IMR-90 (cell line): ENCODE measurements around the gene FERMT2. TPM values are rescaled to one million over a fixed set of nuclear protein-coding genes. Genes with fewer than 3 reads are reported as not detected.
A peak's percentile ranks its signal among the peaks of the same experiment; 100 is the strongest.

Experiments
- ATAC-seq: fragments of 200-7000 bp; cut with Tn5 transposase; 2 replicates; pipeline ENCODE4 v1.9.1; 2020; ENCODE audit warnings: low read depth, mild to moderate bottlenecking, moderate library complexity
- BruUV-seq: library from RNA; stranded (reverse); fragments of 400-500 nt; replicated peaks from 2 replicates; lab custom pipeline; 2021; lab: Mats Ljungman, UMichigan
- CTCF ChIA-PET: fragments of 300-600 bp; formaldehyde crosslinking; extraction: SDS; loops from one replicate; lab custom pipeline; 2021; ENCODE audit warnings: antibody characterized with exemption; lab: Yijun Ruan, JAX
- POLR2A ChIA-PET: fragments of 300-600 bp; sonication (Branson Sonifier 250); formaldehyde crosslinking; loops from one replicate; lab custom pipeline; 2022; ENCODE audit warnings: antibody characterized with exemption; ENCODE audit not compliant: unreplicated experiment; lab: Charles Lee
- DNase-seq: peaks from one replicate; pipeline ENCODE4 v3.0.0; 2013
- H2AFZ ChIP-seq: replicated peaks from 2 replicates; pipeline ENCODE3; 2013; ENCODE audit warnings: low read length, mild to moderate bottlenecking; ENCODE audit not compliant: poor library complexity
- H2AK5ac ChIP-seq: 2 replicates; pipeline ENCODE4 v1.6.1; 2013; ENCODE audit warnings: low read depth, low read length, inconsistent platforms
- H2AK9ac ChIP-seq: replicated peaks from 2 replicates; pipeline ENCODE3; 2013; ENCODE audit warnings: mild to moderate bottlenecking, low read depth, low read length, moderate library complexity; ENCODE audit not compliant: poor library complexity
- H2BK120ac ChIP-seq: 2 replicates; pipeline ENCODE4 v1.6.1; 2013; ENCODE audit warnings: low read depth, low read length, inconsistent platforms
- H2BK15ac ChIP-seq: 3 replicates; pipeline ENCODE4 v1.6.1; 2013; ENCODE audit warnings: low read depth, low read length, inconsistent platforms
- H2BK20ac ChIP-seq: 2 replicates; pipeline ENCODE4 v1.6.1; 2013; ENCODE audit warnings: low read depth, mild to moderate bottlenecking, inconsistent platforms, low read length, moderate library complexity
- H2BK5ac ChIP-seq: 2 replicates; pipeline ENCODE4 v1.6.1; 2013; ENCODE audit warnings: mild to moderate bottlenecking, low read depth, low read length, inconsistent platforms; ENCODE audit not compliant: poor library complexity, severe bottlenecking
- H3K14ac ChIP-seq: replicated peaks from 2 replicates; pipeline ENCODE4 v1.6.1; 2013; ENCODE audit warnings: low read depth, low read length, inconsistent platforms
- H3K18ac ChIP-seq: 2 replicates; pipeline ENCODE4 v1.6.1; 2013; ENCODE audit warnings: low read depth, low read length, control low read depth
- H3K23ac ChIP-seq: 2 replicates; pipeline ENCODE4 v1.6.1; 2013; ENCODE audit warnings: low read depth, low read length, inconsistent platforms
- H3K27ac ChIP-seq: 2 replicates; pipeline ENCODE4 v1.5.1; 2013; ENCODE audit warnings: mild to moderate bottlenecking, control low read depth, low read length; ENCODE audit not compliant: insufficient read depth
- H3K27me3 ChIP-seq: 2 replicates; pipeline ENCODE4 v1.6.1; 2013; ENCODE audit warnings: low read length; ENCODE audit not compliant: control insufficient read depth, insufficient read depth
- H3K36me3 ChIP-seq: 2 replicates; pipeline ENCODE4 v1.6.1; 2013; ENCODE audit warnings: low read length, mixed read lengths; ENCODE audit not compliant: control insufficient read depth, insufficient read depth
- H3K4ac ChIP-seq: 2 replicates; pipeline ENCODE4 v1.6.1; 2013; ENCODE audit warnings: low read depth, low read length, inconsistent platforms
- H3K4me1 ChIP-seq: 2 replicates; pipeline ENCODE4 v1.6.1; 2013; ENCODE audit warnings: low read length, mixed read lengths; ENCODE audit not compliant: control insufficient read depth, insufficient read depth
- H3K4me2 ChIP-seq: 2 replicates; pipeline ENCODE4 v1.6.1; 2013; ENCODE audit warnings: low read depth, mild to moderate bottlenecking, control low read depth, low read length, moderate library complexity
- H3K4me3 ChIP-seq: 2 replicates; pipeline ENCODE4 v1.5.1; 2013; ENCODE audit warnings: low read depth, mild to moderate bottlenecking, control low read depth, low read length, moderate library complexity; ENCODE audit not compliant: insufficient read depth
- H3K56ac ChIP-seq: 2 replicates; pipeline ENCODE4 v1.6.1; 2013; ENCODE audit warnings: low read length, inconsistent platforms; ENCODE audit not compliant: insufficient read depth; ENCODE audit errors: extremely low read depth
- H3K79me1 ChIP-seq, 2 experiments: 2 replicates each; pipeline ENCODE4 v1.6.1; 2013; ENCODE audit warnings: low read length in 2 of 2, inconsistent platforms in 1 of 2, low read depth in 1 of 2
- H3K9ac ChIP-seq: 2 replicates; pipeline ENCODE4 v1.6.1; 2013; ENCODE audit warnings: low read depth, low read length, control low read depth
- H3K9me1 ChIP-seq: 2 replicates; pipeline ENCODE4 v1.6.1; 2013; ENCODE audit warnings: low read length, inconsistent platforms; ENCODE audit not compliant: insufficient read depth
- H3K9me3 ChIP-seq: 2 replicates; pipeline ENCODE4 v1.6.1; 2013; ENCODE audit warnings: low read length; ENCODE audit not compliant: control insufficient read depth, insufficient read depth
- H4K20me1 ChIP-seq: 2 replicates; pipeline ENCODE4 v1.6.1; 2013; ENCODE audit warnings: low read length, inconsistent platforms; ENCODE audit not compliant: insufficient read depth
- H4K5ac ChIP-seq: 2 replicates; pipeline ENCODE4 v1.6.1; 2013; ENCODE audit warnings: mild to moderate bottlenecking, low read depth, low read length, control low read depth
- H4K8ac ChIP-seq, 2 experiments: 2 replicates each; pipeline ENCODE4 v1.6.1; 2013; ENCODE audit warnings: low read depth in 2 of 2, low read length in 2 of 2, control low read depth in 1 of 2, inconsistent platforms in 1 of 2
- H4K91ac ChIP-seq: 2 replicates; pipeline ENCODE4 v1.6.1; 2013; ENCODE audit warnings: low read depth, low read length, inconsistent platforms; ENCODE audit not compliant: insufficient read depth
- BHLHE40 ChIP-seq: fragments of 150-350 bp; IDR thresholded peaks from 2 replicates; pipeline ENCODE4 v1.6.1; 2016; ENCODE audit warnings: mild to moderate bottlenecking, low read depth, low read length
- CEBPB ChIP-seq: IDR thresholded peaks from 2 replicates; pipeline ENCODE4 v1.6.1; 2012; ENCODE audit warnings: low read depth, low read length, improper control_type of control experiment
- CHD1 ChIP-seq: IDR thresholded peaks from 2 replicates; pipeline ENCODE4 v1.6.1; 2012; ENCODE audit warnings: low read depth, low read length, improper control_type of control experiment
- CTCF ChIP-seq: conservative IDR thresholded peaks from 2 replicates; pipeline ENCODE4 v1.5.1; 2012; ENCODE audit warnings: mild to moderate bottlenecking, low read depth, low read length, improper control_type of control experiment
- ELK1 ChIP-seq: fragments of 150-350 bp; IDR thresholded peaks from 2 replicates; pipeline ENCODE4 v1.6.1; 2016; ENCODE audit warnings: low read depth, mild to moderate bottlenecking, low read length, moderate library complexity, borderline replicate concordance
- FOS ChIP-seq: fragments of 150-350 bp; IDR thresholded peaks from 2 replicates; pipeline ENCODE4 v1.6.1; 2016; ENCODE audit warnings: low read depth, low read length
- MAFK ChIP-seq: IDR thresholded peaks from 2 replicates; pipeline ENCODE4 v1.6.1; 2012; ENCODE audit warnings: low read depth, low read length, improper control_type of control experiment
- MAZ ChIP-seq: IDR thresholded peaks from 2 replicates; pipeline ENCODE4 v1.6.1; 2012; ENCODE audit warnings: low read depth, mild to moderate bottlenecking, low read length, improper control_type of control experiment, moderate library complexity, borderline replicate concordance
- MXI1 ChIP-seq: IDR thresholded peaks from 2 replicates; pipeline ENCODE4 v1.6.1; 2012; ENCODE audit warnings: low read depth, mild to moderate bottlenecking, low read length, moderate library complexity, borderline replicate concordance
- NFE2L2 ChIP-seq: fragments of 150-350 bp; IDR thresholded peaks from 2 replicates; pipeline ENCODE4 v1.6.1; 2016; ENCODE audit warnings: low read depth, mild to moderate bottlenecking, low read length
- POLR2A ChIP-seq: IDR thresholded peaks from 2 replicates; pipeline ENCODE4 v1.6.1; 2012; ENCODE audit warnings: mild to moderate bottlenecking, low read depth, low read length
- RAD21 ChIP-seq: IDR thresholded peaks from 2 replicates; pipeline ENCODE4 v1.6.1; 2012; ENCODE audit warnings: low read length, improper control_type of control experiment
- RCOR1 ChIP-seq: IDR thresholded peaks from 2 replicates; pipeline ENCODE4 v1.6.1; 2012; ENCODE audit warnings: mild to moderate bottlenecking, low read length, improper control_type of control experiment; ENCODE audit not compliant: insufficient replicate concordance
- RFX5 ChIP-seq: IDR thresholded peaks from 2 replicates; pipeline ENCODE4 v1.8.0; 2012; ENCODE audit warnings: low read depth, mild to moderate bottlenecking, low read length, moderate library complexity
- SMC3 ChIP-seq: fragments of 150-350 bp; IDR thresholded peaks from 2 replicates; pipeline ENCODE4 v1.6.1; 2016; ENCODE audit warnings: low read depth, mild to moderate bottlenecking, antibody characterized with exemption, low read length, moderate library complexity
- USF2 ChIP-seq: fragments of 150-350 bp; IDR thresholded peaks from 2 replicates; pipeline ENCODE4 v1.6.1; 2017; ENCODE audit warnings: mild to moderate bottlenecking, antibody characterized with exemption, low read length, low read depth
- WGBS, 2 experiments: methylation state at CpG; one replicate each; pipeline versions ENCODE4 v1.1.5 to v1.1.7; 2013; ENCODE audit warnings: missing lambda C conversion rate in 2 of 2; ENCODE audit not compliant: insufficient read length in 1 of 2; ENCODE audit errors: extremely low coverage in 2 of 2; 5-methylcytosine and 5-hydroxymethylcytosine counted together
- dilution Hi-C: fragments of 300-500 bp; cut with HindIII; formaldehyde crosslinking; loops from one replicate; pipeline ENCODE4 v1.14.3; 2018; ENCODE audit warnings: low sequenced_read_pairs; ENCODE audit not compliant: unreplicated experiment
- in situ Hi-C: fragments of 300-500 bp; cut with MboI; formaldehyde crosslinking; loops from 3 replicates; pipeline ENCODE4 v1.14.3; 2019; ENCODE audit warnings: low sequenced_read_pairs, inconsistent platforms, mixed read lengths
- intact Hi-C: fragments of 100-400 bp; cut with micrococcal nuclease; formaldehyde crosslinking; loops from 2 replicates; pipeline ENCODE4 v1.10.0; 2022
- polyA plus RNA-seq, 3 experiments: library from polyadenylated mRNA; depleted of rRNA; stranded (reverse); fragments of >200 nt; gene quantifications; 2 replicates each; pipeline ENCODE4 v1.2.3, GENCODE V29; 2012; ENCODE audit warnings: low replicate concordance in 1 of 3
- total RNA-seq: library from RNA; depleted of rRNA; stranded (reverse); fragments of >200 nt; gene quantifications from 2 replicates; pipeline ENCODE4 v1.2.3, GENCODE V29; 2012

FERMT2 gene
- total and polyA plus RNA-seq, 2 of the 4 experiments (the other 2 are of a cell fraction) = 131 to 217 TPM

- WGBS, 2 experiments = 60% methylated on average over 1 of the region's 3 CpGs; no CpG with 5 or more reads in 1 of the 2 experiments
- Histone ChIP-seq H3K4ac (no peak overlapping the region), H3K4me3 (no peak overlapping the region), H4K20me1 (no peaks in the 10 kb centered on the region), H2BK120ac (no peak overlapping the region), H2AFZ (peak overlapping the region; percentile 67), H3K4me1 (no peaks in the 10 kb centered on the region), H3K23ac (no peak overlapping the region; the same call in 1 of the 2 replicates), H3K27ac (no peak overlapping the region), H2BK20ac (0 out of 2 replicates have a peak overlapping the region, but pooled peaks have one; percentile 41), H3K36me3 (no peaks in the 10 kb centered on the region), H3K9ac (no peak overlapping the region), H3K14ac (no peak overlapping the region), H3K4me2 (no peak overlapping the region), H3K79me1 (no peaks in the 10 kb centered on the region; a peak in 1 of 4 replicates), H3K27me3 (no peaks in the 10 kb centered on the region; the same call in 1 of the 2 replicates), H4K8ac (peak overlapping the region in 1 of 2 experiments; percentile 9; a peak in 1 of 4 replicates), H2AK5ac (no peak overlapping the region; the same call in 1 of the 2 replicates), H4K91ac (no peak overlapping the region), H4K5ac (no peak overlapping the region), H2AK9ac (no peak overlapping the region), H3K9me1 (no peaks in the 10 kb centered on the region), H2BK5ac (no peak overlapping the region), H3K9me3 (no peaks in the 10 kb centered on the region), H3K18ac (no peak overlapping the region), H3K56ac (no peak overlapping the region), H2BK15ac (no peak overlapping the region)
- no peak for TF ChIP-seq USF2
- no peak for TF ChIP-seq CEBPB
- no peak for TF ChIP-seq SMC3
- TF ChIP-seq ELK1 = no peak
- TF ChIP-seq BHLHE40 = no peak
- TF ChIP-seq MAZ = no peak
- TF ChIP-seq FOS = no peak
- no peak for TF ChIP-seq CHD1
- TF ChIP-seq MXI1 = no peak
- TF ChIP-seq RAD21 = no peak
- no peak for TF ChIP-seq NFE2L2
- TF ChIP-seq CTCF = no peak
- no peak for TF ChIP-seq RCOR1
- TF ChIP-seq MAFK = no peak
- TF ChIP-seq POLR2A = no peak
- no peak for TF ChIP-seq RFX5
- no TSS peak for BruUV-seq
- no peak for ATAC-seq
- no peak for DNase-seq
- dilution Hi-C loops = no loop called here
- intact Hi-C loops = loop anchor here (1.0 kb wide), 1 partner anchor 137 kb away; no protein-coding TSS in a partner anchor
- in situ Hi-C loops = loop anchor here (25.0 kb wide), 1 partner anchor 352 kb away; no protein-coding TSS in a partner anchor
- POLR2A ChIA-PET = no interaction called here
- CTCF ChIA-PET = interaction anchor here (0.5 to 1.5 kb wide), 6 partner anchors 81 to 137 kb away, joined by 3 to 6 read pairs (median 3); no protein-coding TSS in a partner anchor
Measured at GRCh38 chr14:52960627-52961026, 9.8 kb upstream of the FERMT2 start.
